Body of pancreas (tissue), 4 donors: ENCODE measurements around the gene ING4. TPM values are rescaled to one million over a fixed set of nuclear protein-coding genes. Genes with fewer than 3 reads are reported as not detected.

ENCODE experiments used
- ATAC-seq: fragments of 150-250 bp; one replicate; pipeline ENCODE4 v1.9.1; 2016
- DNase-seq, 4 donors: peaks; one replicate each; pipeline ENCODE4 v3.0.0-alpha.2; 2019
- H3K27ac ChIP-seq, 4 donors: fragments of 200-600 bp; sonication (generic); 1 replicate in 3 of 4; 2 replicates in 1 of 4; pipeline versions ENCODE4 v1.5.1 to v1.6.1; 2016 to 2019; ENCODE audit warnings: mild to moderate bottlenecking in 1 of 4, mixed read lengths in 1 of 4, moderate library complexity in 1 of 4
- H3K27me3 ChIP-seq, 2 donors: fragments of 200-600 bp; sonication (generic); one replicate each; pipeline ENCODE4 v1.6.0; 2016; ENCODE audit warnings: mild to moderate bottlenecking in 1 of 2
- H3K36me3 ChIP-seq, 2 donors: fragments of 200-600 bp; sonication (generic); replicated peaks in 1 of 2; 2 replicates each; pipeline ENCODE4 v1.5.1; 2016; ENCODE audit warnings: low read depth in 2 of 2; ENCODE audit not compliant: insufficient read depth in 1 of 2
- H3K4me1 ChIP-seq: fragments of 200-600 bp; sonication (generic); one replicate; pipeline ENCODE4 v1.6.0; 2016
- H3K4me3 ChIP-seq, 2 donors: fragments of 200-600 bp; sonication (generic); 1 replicate in 1 of 2; 2 replicates in 1 of 2; pipeline ENCODE4 v1.5.1; 2016 to 2019
- H3K9me3 ChIP-seq, 3 donors: fragments of 200-600 bp; sonication (generic); 1 replicate in 2 of 3; 2 replicates in 1 of 3; pipeline ENCODE4 v1.5.1; 2016
- CTCF ChIP-seq, 7 experiments: fragments of 450-650 bp in 4 of 7; fragments of 200-600 bp in 3 of 7; sonication (generic) in 3 of 7; IDR thresholded peaks; one replicate each; pipeline ENCODE4 v1.5.1; 2016 to 2019; ENCODE audit warnings: antibody characterized with exemption in 7 of 7
- POLR2A ChIP-seq, 3 donors: fragments of 450-650 bp; IDR thresholded peaks; one replicate each; pipeline ENCODE4 v1.6.1; 2016; ENCODE audit warnings: antibody characterized with exemption in 3 of 3, mild to moderate bottlenecking in 2 of 3
- WGBS, 2 donors: methylation state at CpG; one replicate each; pipeline ENCODE4 v1.1.5; 2017; 5-methylcytosine and 5-hydroxymethylcytosine counted together
- intact Hi-C: fragments of 100-400 bp; cut with DNase I; formaldehyde crosslinking; loops from one replicate; pipeline ENCODE4 v1.15.1; 2023
- total RNA-seq, 2 donors: library from RNA; depleted of rRNA; stranded (reverse); fragments of >200 nt; gene quantifications; one replicate each; pipeline ENCODE4 v1.1.0, GENCODE V29; 2016

The ING4 gene
- total RNA-seq, 2 donors from 2014 or later: 23.3 to 39.9 TPM

DNA sequence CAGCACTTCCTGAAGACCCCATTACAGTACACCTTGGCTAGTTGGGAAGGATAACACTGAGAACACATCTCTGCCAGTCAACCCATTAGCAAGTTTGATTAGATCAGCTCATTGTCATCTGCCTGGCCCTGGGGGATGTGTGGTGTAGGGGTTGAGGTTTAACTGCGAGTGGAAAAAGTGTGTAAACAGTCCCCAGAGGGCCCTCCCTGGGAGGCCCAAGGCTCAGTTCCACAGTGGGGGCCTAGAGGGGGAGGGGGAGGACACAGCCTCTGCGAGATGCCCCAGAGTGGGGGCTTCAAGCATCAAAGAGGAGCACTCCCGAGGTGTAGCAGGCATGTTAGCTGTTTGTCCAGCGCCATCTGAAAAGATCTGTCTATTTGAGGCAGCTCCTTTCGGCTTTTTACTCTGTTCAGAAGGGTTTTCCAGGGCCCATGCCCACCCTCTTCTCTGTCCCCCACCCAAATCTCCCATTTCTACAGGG is 27.5 kb downstream of the ING4 start:
- H3K27ac ChIP-seq: peak overlapping the region in 1 of 4 donors; percentile 41
- no peaks in the 10 kb centered on the region for H3K27me3 ChIP-seq
- WGBS, 2 donors: 53 to 57% methylated on average over 5 of the region's 5 CpGs
- intact Hi-C loops: no loop called here
- ATAC-seq (no peak), DNase-seq (no peak)
- TF ChIP-seq POLR2A (IDR thresholded peaks at IDR 0.05) (no peak), CTCF (IDR thresholded peaks at IDR 0.05) (no peak)
- H3K4me1 ChIP-seq: no peaks in the 10 kb centered on the region
- no peaks in the 10 kb centered on the region for H3K36me3 ChIP-seq
- no peak overlapping the region for H3K4me3 ChIP-seq
- no peaks in the 10 kb centered on the region for H3K9me3 ChIP-seq

GRCh38 chr12:6632026-6632983 is 30.6 kb downstream of the ING4 start:
- Histone ChIP-seq H3K36me3 (no peaks in the 10 kb centered on the region), H3K9me3 (no peaks in the 10 kb centered on the region), H3K4me1 (no peaks in the 10 kb centered on the region), H3K4me3 (no peak overlapping the region), H3K27me3 (no peaks in the 10 kb centered on the region), H3K27ac (no peak overlapping the region)
- DNase-seq: peak in 1 of 4 donors; percentile 43
- no peak for TF ChIP-seq CTCF (IDR thresholded peaks at IDR 0.05)
- TF ChIP-seq POLR2A (IDR thresholded peaks at IDR 0.05): peak in 1 of 3 donors; percentile 16
- intact Hi-C loops: no loop called here
- 51 to 59% methylated on average over 21 of the region's 21 CpGs for WGBS, 2 donors
- ATAC-seq: peak; percentile 16

GRCh38 chr12:6631549-6631961 is 31.4 kb downstream of the ING4 start:
- DNase-seq: no peak
- Histone ChIP-seq H3K36me3 (no peaks in the 10 kb centered on the region), H3K4me1 (no peaks in the 10 kb centered on the region), H3K27me3 (no peaks in the 10 kb centered on the region), H3K27ac (no peak overlapping the region), H3K9me3 (no peaks in the 10 kb centered on the region), H3K4me3 (no peak overlapping the region)
- intact Hi-C loops: no loop called here
- no peak for ATAC-seq
- TF ChIP-seq POLR2A (IDR thresholded peaks at IDR 0.05) (no peak), CTCF (IDR thresholded peaks at IDR 0.05) (no peak)
- 51 to 63% methylated on average over 2 to 3 of the region's 3 CpGs for WGBS, 2 donors

DNA sequence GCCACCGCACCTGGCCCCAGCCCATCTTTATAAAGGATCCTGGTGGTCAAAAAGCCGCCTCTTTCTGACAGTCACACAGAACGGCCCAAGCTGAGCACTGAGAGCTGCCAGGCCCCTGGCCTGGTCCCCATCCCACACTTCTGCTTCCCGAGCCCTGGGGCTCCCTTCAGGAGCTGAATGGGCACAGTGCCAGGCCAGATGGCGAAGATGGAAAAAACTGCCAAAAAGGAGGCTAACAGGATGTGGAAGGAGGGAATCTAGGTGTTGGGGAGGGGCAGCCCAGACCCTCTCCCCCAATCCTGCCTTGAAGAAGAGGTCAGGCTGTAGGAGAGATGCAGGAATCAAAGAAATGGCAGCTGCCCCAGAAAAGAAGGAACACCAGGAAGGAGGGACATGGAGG is 32.2 kb downstream of the ING4 start:
- ATAC-seq: no peak
- Histone ChIP-seq H3K27ac (no peak overlapping the region), H3K9me3 (no peaks in the 10 kb centered on the region), H3K4me1 (no peaks in the 10 kb centered on the region), H3K27me3 (no peaks in the 10 kb centered on the region), H3K36me3 (no peaks in the 10 kb centered on the region), H3K4me3 (no peak overlapping the region)
- intact Hi-C loops: no loop called here
- 28 to 42% methylated on average over 3 to 5 of the region's 5 CpGs for WGBS, 2 donors
- DNase-seq: no peak
- TF ChIP-seq CTCF (IDR thresholded peaks at IDR 0.05) (no peak), POLR2A (IDR thresholded peaks at IDR 0.05) (no peak)
